ENCODE data around the gene ZNHIT2. TPM values are rescaled to one million over a fixed set of nuclear protein-coding genes. Genes with fewer than 3 reads are reported as not detected.

The ZNHIT2 gene
- total and polyA plus RNA-seq, 2 of the 13 experiments (the other 11 are each of a cell fraction or from before 2014, with no cell fraction given): 1.1 to 6.5 TPM

- TF ChIP-seq ZNF704 (CRISPR knock-in tag; IDR thresholded peaks at IDR 0.05; ENCODE audit: borderline replicate concordance) (0 out of 2 replicates have a peak, but pooled peaks have one; percentile 48), ZNF564 (CRISPR knock-in tag; IDR thresholded peaks at IDR 0.05) (no peak), HOXD1 (CRISPR knock-in tag; IDR thresholded peaks at IDR 0.05) (no peak), EP300 (IDR thresholded peaks at IDR 0.05; ENCODE audit: low read depth in 2 of 2, low read length in 2 of 2) (no peak), EP300 (CRISPR knock-in tag; IDR thresholded peaks at IDR 0.05; ENCODE audit: borderline replicate concordance) (no peak), CCAR2 (optimal IDR thresholded peaks at IDR 0.05; ENCODE audit: low read depth, low read length) (no peak), HOXA9 (CRISPR knock-in tag; IDR thresholded peaks at IDR 0.05; ENCODE audit: borderline replicate concordance) (no peak), TRIM22 (IDR thresholded peaks at IDR 0.05) (no peak), TGIF2 (CRISPR knock-in tag; IDR thresholded peaks at IDR 0.05) (0 out of 2 replicates have a peak, but pooled peaks have one; percentile 1), ZBTB38 (CRISPR knock-in tag; IDR thresholded peaks at IDR 0.05) (peak; percentile 5; the same call in 1 of the 2 replicates), MTA1 (CRISPR knock-in tag; IDR thresholded peaks at IDR 0.05; ENCODE audit: borderline replicate concordance) (no peak)
Measured at GRCh38 chr11:65113361-65113756, 4.1 kb downstream of the ZNHIT2 start (continued).
